NCI-H2171 treated with DMSO at 0.1 percent for 48 hours (cell line): ENCODE results near the gene PHC1.
"Not testable (repeated sequence)": the region's sequence is repeated elsewhere in the genome, so short reads cannot be mapped to it uniquely, and the experiment has no call there.

ENCODE experiments used
- DNase-seq: peaks from one replicate; lab custom pipeline; 2025; lab: John Stamatoyannopoulos, UW

PHC1 gene

GRCh38 chr12:8914033-8914715 lies at the start of gene PHC1:
TSS of gene PHC1 (plus strand) at chr12:8914509. CDS start at chr12:8917678, 3,169 bp downstream.
- peak; percentile 67 for DNase-seq

GRCh38 chr12:8866429-8866828 lies 47.9 kb upstream of the PHC1 start:
- DNase-seq: no peak

- DNase-seq: no peak
Measured at GRCh38 chr12:8867009-8867408, 47.3 kb upstream of the PHC1 start.

DNA sequence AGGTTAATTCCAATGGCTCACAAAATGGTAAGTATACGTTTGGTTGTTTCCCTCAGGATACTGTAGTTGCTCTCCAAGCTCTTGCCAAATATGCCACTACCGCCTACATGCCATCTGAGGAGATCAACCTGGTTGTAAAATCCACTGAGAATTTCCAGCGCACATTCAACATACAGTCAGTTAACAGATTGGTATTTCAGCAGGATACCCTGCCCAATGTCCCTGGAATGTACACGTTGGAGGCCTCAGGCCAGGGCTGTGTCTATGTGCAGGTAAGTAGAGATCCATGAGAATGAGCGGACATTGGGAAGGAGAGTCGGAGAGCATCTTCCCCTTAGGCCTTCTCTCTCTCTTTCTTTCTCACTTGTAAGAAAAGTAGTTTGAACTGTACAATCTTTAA lies 46.5 kb upstream of the PHC1 start:
- no peak for DNase-seq

DNA sequence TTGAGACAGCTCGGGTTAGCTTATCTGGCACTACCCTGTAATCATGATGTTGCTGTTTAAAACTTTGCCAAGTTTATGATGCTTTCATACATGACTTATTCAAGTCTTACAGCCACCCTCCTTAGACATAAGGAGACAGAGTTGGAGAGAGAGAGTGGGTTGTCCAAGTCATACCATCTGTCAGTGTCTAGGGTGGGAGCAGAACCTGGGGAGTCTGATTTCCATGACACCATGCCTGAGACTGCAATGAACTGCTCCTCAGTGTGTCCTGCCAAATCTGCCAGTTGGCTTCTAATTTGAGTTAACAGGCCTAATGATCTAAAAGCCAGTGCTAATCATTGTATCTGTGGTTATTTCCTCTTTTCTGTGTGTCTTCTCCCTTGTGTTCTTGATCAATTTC lies 43.7 kb upstream of the PHC1 start:
- DNase-seq: no peak

DNA sequence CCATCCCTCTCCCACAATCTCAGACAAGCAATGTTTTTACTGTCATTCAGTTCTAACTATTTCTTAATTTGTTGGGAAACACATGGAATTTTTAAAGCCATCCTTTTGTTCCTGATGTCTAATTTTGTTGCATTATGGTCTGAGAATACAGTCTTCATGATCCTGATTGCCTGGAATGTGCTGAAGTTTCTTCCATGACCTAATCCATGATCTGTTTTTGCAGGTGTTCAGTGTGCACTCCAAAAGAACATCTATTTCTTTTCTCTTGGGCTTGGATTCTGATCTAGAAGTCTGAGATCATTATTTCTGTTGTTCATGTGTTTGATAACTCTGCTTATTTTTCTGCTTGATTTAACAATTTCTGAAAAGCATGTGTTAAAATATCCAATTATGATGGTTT lies 43.2 kb upstream of the PHC1 start:
- no peak for DNase-seq

- no peak for DNase-seq
Measured at GRCh38 chr12:8876887-8877286, 37.4 kb upstream of the PHC1 start.

GRCh38 chr12:8886502-8887284 lies 27.6 kb upstream of the PHC1 start:
- DNase-seq: no peak

GRCh38 chr12:8887285-8887715 lies 27.0 kb upstream of the PHC1 start:
- DNase-seq: no peak

DNA sequence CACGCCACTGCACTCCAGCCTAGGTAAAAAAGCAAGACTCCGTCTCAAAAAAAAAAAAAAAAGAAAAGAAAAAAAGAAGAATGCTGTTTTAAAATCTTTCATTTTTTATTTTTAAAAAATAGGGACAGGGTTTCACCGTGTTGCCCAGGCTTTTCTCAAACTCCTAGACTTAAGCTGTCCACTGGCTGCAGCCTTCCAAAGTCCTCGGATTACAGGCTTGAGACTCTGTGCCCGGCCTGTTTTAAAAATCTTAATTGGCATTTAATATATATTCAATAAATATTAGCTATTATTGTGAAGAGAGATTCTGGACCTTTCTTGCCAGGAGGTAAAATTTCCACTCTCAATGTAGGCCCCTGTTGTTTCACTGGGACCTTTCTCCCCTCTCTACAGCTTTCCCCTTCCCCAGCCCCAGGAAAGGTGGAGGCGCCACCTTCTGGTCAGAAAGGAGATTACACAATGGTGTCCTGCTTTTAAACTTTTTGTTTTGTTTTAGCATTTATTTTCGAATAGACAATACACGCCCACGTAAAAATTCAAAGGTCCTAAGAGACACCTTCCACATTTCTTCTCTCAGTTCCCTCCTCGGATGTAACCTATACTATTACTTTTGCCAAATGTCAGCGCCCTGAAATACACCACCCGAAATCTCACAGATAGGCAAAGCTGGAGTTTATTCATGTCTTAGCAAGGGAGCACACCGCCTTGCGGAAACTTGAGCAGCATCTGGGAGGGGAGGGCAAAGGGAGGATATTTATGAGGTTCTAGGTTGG lies 23.8 kb upstream of the PHC1 start:
- no peak for DNase-seq

DNA sequence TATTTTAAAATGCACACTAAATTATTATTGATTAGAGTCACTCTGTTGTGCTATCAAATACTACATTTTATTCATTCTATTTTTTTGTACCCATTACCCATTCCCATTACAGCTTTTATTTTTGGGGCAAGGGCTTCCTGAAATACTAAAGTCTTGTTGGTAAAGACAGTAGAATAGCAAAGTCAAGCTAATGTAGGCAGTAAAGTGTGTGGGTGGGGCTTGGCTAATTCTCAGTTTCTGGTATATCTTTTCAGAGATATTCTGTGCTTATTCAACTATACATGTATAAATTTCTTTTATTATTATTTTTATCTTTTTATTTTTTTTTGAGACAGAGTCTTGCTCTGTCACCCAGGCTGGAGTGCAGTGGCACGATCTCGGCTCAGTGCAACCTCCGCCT lies 22.3 kb upstream of the PHC1 start:
- DNase-seq: no peak

DNA sequence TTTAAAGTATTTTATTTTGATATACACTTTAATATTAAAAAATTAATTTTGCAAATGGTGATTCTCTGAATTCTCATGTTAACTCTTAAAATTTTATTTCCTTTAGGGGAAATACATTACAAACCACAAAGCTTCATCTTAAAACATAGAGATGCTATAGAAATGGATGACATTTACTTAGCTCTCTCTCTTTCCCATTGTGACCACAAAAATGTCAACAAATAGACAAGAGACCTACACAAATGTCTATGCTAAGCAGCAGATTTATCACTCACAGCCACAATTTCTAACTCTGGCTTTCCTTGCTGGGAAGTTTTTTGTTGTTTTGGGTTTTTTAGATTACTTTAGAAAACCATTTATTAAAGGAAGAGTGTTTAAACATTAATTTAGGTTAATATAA lies 19.9 kb upstream of the PHC1 start:
- DNase-seq: no peak

DNA sequence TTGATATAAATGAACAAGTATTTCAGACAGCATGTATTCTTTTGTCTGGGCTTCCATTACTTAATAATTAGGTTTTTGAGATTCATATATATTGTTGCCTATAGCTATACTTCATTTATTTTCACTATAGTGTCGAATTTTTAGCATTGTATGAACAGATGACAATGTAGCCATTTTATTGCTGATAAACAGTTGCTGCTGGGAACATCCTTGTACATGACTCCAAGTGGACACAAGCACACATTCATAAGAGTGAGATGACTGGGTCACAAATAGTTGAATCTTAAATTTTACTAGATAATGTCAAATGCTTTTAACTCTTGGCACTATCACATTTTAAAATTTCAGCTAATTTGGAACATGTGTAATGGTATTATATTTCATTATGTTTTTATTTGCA lies 19.3 kb upstream of the PHC1 start:
- DNase-seq: no peak

DNA sequence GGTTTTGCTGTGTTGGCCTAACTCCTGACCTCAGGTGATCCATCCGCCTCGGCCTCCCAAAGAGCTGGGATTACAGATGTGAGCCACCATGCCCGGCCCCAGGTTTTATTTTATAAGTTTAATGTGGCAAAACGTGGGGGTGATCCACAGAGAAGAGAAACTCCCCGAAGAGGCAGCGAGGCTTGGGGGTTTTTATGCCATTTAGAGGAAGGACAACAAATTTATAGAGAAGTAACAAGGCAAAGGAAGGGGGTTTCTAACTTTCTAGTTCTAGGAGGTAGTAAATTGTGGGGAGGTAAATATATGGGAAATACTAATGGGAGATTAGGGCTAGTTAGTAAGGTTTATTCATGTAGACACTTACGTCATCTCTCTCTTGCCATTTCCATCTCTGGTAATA lies 17.2 kb upstream of the PHC1 start:
- no peak for DNase-seq

- no peak for DNase-seq
Measured at GRCh38 chr12:8899830-8900229, 14.5 kb upstream of the PHC1 start.

GRCh38 chr12:8902703-8903102 lies 11.6 kb upstream of the PHC1 start:
- not testable (repeated sequence) for DNase-seq

GRCh38 chr12:8903646-8904045 lies 10.7 kb upstream of the PHC1 start:
- DNase-seq: no peak

GRCh38 chr12:8904665-8905064 lies 9.6 kb upstream of the PHC1 start:
- no peak for DNase-seq

GRCh38 chr12:8905546-8905945 lies 8.8 kb upstream of the PHC1 start:
- no peak for DNase-seq

DNA sequence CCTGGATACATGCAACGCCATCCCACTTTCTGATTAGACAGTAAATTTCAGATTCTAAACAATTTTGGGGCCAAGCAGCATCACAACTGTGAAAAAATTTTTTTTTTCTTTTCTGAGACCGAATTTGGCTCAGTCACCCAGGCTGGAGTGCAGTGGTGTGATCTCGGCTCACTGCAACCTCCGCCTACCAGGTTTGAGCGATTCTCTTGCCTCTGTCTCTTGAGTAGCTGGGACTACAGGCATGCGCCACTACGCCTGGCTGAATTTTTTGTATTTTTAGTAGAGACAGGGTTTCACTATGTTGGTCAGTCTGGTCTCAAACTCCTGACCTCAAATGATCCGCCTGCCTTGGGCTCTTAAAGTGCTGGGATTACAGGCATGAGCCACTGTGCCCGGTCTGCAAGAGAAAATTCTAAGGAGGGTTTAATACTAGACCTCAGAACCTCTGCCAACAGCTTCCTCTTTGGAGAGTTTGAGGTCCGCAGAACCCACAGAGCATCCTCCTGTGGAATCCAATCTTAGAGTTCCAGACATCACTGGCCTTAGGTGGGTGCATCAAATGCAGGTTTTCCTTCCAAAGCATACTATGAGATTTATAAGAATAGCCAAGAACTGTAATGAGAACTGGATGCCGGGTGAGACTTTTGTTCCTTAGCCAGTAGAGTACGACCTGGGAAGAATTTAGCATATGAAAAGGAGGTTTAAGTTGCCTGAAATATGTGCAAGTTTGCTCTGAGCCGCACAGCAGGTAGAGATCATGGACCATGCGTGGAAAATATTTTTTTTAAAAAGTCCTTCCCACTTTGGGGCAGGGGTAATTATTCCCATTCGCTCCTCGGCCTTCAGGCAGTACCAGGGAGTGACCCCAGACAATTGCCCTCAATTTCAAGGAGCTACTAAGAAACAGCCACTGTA lies 7.8 kb upstream of the PHC1 start:
- no peak for DNase-seq

DNA sequence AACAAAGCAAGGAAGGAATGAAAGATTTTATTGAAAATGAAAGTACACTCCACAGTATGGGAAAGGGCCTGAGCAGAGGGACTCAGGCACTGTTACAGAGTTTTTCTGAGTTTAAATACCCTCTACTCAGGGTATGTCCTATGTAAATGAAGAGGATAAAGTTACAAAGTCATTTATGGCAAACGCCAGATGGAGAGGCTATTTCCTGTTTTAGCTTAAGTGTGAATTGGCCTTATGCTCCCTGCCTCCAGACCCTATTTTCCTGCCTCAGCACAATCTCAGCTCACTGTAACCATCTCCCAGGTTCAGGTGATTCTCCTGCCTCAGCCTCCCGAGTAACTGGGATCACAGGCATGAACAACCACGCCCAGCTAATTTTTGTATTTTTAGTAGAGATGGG lies 6.8 kb upstream of the PHC1 start:
- DNase-seq: peak; percentile 13

DNA sequence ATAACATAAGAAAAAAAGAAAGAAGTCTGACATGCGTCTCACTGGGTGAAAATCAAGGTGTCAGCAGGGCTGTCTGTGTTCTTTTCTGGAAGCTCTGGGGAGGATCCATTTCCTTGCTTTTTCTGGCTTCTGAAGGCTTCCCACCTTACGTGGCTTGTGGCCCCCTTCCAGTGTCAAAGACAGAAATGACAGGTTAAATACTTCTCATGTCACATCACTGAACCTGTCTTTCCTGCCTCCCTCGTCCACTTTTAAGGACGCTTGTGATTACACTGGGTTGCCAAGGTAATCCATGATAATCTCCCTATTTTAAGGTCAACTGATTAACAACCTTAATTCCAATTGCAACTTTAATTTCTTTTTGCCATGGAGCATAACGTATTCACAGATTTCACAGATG lies 4.6 kb upstream of the PHC1 start:
- no peak for DNase-seq
